HFFc6 (cell line): Measurements from ENCODE around the gene SLC2A13. TPM values are rescaled to one million over a fixed set of nuclear protein-coding genes. Genes with fewer than 3 reads are reported as not detected.
"Not testable (repeated sequence)": the region's sequence is repeated elsewhere in the genome, so short reads cannot be mapped to it uniquely, and the experiment has no call there.

Experiments
- DNase-seq: peaks from one replicate; pipeline ENCODE4 v3.0.0-alpha.2; 2018
- H3K27ac Mint-ChIP-seq: 2 replicates; pipeline ENCODE4 v1.8.0; 2020; ENCODE audit warnings: mild to moderate bottlenecking, mixed read lengths
- H3K27me3 Mint-ChIP-seq: 2 replicates; pipeline ENCODE4 v1.8.0; 2021; ENCODE audit warnings: mild to moderate bottlenecking, moderate library complexity, mixed read lengths; ENCODE audit not compliant: insufficient read depth
- H3K36me3 Mint-ChIP-seq: 2 replicates; pipeline ENCODE4 v1.8.0; 2021; ENCODE audit warnings: low read depth, mixed read lengths
- H3K4me1 Mint-ChIP-seq: 2 replicates; pipeline ENCODE4 v1.8.0; 2020; ENCODE audit warnings: low read depth, mixed read lengths
- H3K4me3 Mint-ChIP-seq: 2 replicates; pipeline ENCODE4 v1.8.0; 2020; ENCODE audit warnings: mild to moderate bottlenecking, moderate library complexity, mixed read lengths
- H3K9me3 Mint-ChIP-seq: 2 replicates; pipeline ENCODE4 v1.8.0; 2020; ENCODE audit warnings: mild to moderate bottlenecking, mixed read lengths
- CTCF ChIP-seq: fragments of 200-600 bp; sonication (generic); IDR thresholded peaks from 2 replicates; pipeline ENCODE4 v1.5.0; 2021; ENCODE audit warnings: antibody characterized with exemption, mild to moderate bottlenecking
- total RNA-seq, 6 experiments: library from RNA; stranded (reverse); fragmentation: NEBNext Ultra II Directional; extraction: Animal tissue kit (Norgen Biotek cat#: 25700); gene quantifications; 2 replicates in 1 of 6; 3 replicates in 5 of 6; pipeline ENCODE4 v1.2.3, GENCODE V29; 2021

The SLC2A13 gene
- total RNA-seq, 6 experiments from 2014 or later: 2.3 to 3.3 (median 2.9) TPM

GRCh38 chr12:39905152-39905551, 200.7 kb downstream of the SLC2A13 start:
- Mint-ChIP-seq H3K27ac (no peak overlapping the region), H3K4me3 (no peak overlapping the region), H3K27me3 (no peaks in the 10 kb centered on the region)

GRCh38 chr12:39902821-39903220, 203.1 kb downstream of the SLC2A13 start:
- no peak overlapping the region for H3K27ac Mint-ChIP-seq
- H3K36me3 Mint-ChIP-seq: no peaks in the 10 kb centered on the region
- H3K4me1 Mint-ChIP-seq: no peaks in the 10 kb centered on the region
- no peak for DNase-seq
- no peak for TF ChIP-seq CTCF
- H3K4me3 Mint-ChIP-seq: no peak overlapping the region
- H3K9me3 Mint-ChIP-seq: peaks cover 30% of the 10 kb centered on the region
- H3K27me3 Mint-ChIP-seq: no peaks in the 10 kb centered on the region

More at GRCh38 chr12:39905152-39905551, 200.7 kb downstream of the SLC2A13 start:
- TF ChIP-seq CTCF: no peak
- no peaks in the 10 kb centered on the region; the same call in 1 of the 2 replicates for H3K36me3 Mint-ChIP-seq
- H3K9me3 Mint-ChIP-seq: peaks cover 15% of the 10 kb centered on the region; the same call in 1 of the 2 replicates
- no peaks in the 10 kb centered on the region for H3K4me1 Mint-ChIP-seq
- DNase-seq: peak; percentile 9

- Mint-ChIP-seq H3K36me3 (peaks cover 6% of the 10 kb centered on the region; the same call in 1 of the 2 replicates), H3K27ac (no peak overlapping the region), H3K9me3 (peaks cover 30% of the 10 kb centered on the region), H3K4me1 (no peaks in the 10 kb centered on the region), H3K27me3 (no peaks in the 10 kb centered on the region), H3K4me3 (no peak overlapping the region)
- DNase-seq: no peak
- TF ChIP-seq CTCF: no peak
Measured at GRCh38 chr12:39897315-39897714, 208.6 kb downstream of the SLC2A13 start.

- H3K4me1 Mint-ChIP-seq, H3K27me3 Mint-ChIP-seq, H3K27ac Mint-ChIP-seq, DNase-seq, H3K4me3 Mint-ChIP-seq, H3K36me3 Mint-ChIP-seq: not testable (repeated sequence)
- H3K9me3 Mint-ChIP-seq: peaks cover 21% of the 10 kb centered on the region
Measured at GRCh38 chr12:39893388-39893787, 212.5 kb downstream of the SLC2A13 start.

GRCh38 chr12:39892146-39892545, 213.7 kb downstream of the SLC2A13 start:
- no peak for DNase-seq

GRCh38 chr12:39887856-39888255, 218.0 kb downstream of the SLC2A13 start:
- Mint-ChIP-seq H3K27me3 (no peaks in the 10 kb centered on the region), H3K27ac (no peak overlapping the region), H3K9me3 (peaks cover 29% of the 10 kb centered on the region), H3K4me1 (no peaks in the 10 kb centered on the region), H3K36me3 (no peaks in the 10 kb centered on the region), H3K4me3 (no peak overlapping the region)
- no peak for DNase-seq
- TF ChIP-seq CTCF: no peak

More at GRCh38 chr12:39892146-39892545, 213.7 kb downstream of the SLC2A13 start:
- Mint-ChIP-seq H3K4me3 (no peak overlapping the region), H3K4me1 (no peaks in the 10 kb centered on the region), H3K9me3 (peaks cover 19% of the 10 kb centered on the region), H3K36me3 (peaks cover 6% of the 10 kb centered on the region; the same call in 1 of the 2 replicates), H3K27ac (no peak overlapping the region), H3K27me3 (no peaks in the 10 kb centered on the region)
- TF ChIP-seq CTCF: no peak
